Endothelial cell of umbilical vein (primary cell): ENCODE data around the gene RPP38. TPM values are rescaled to one million over a fixed set of nuclear protein-coding genes. Genes with fewer than 3 reads are reported as not detected.

Experiments
- BruUV-seq: library from RNA; stranded (reverse); fragments of 400-500 nt; replicated peaks from 2 replicates; lab custom pipeline; 2021; lab: Mats Ljungman, UMichigan
- CTCF ChIA-PET: fragments of 300-600, 350-600 bp; sonication (Branson Sonifier 250); formaldehyde crosslinking; loops from one replicate; lab custom pipeline; 2021; ENCODE audit warnings: antibody characterized with exemption, inconsistent platforms; lab: Charles Lee
- POLR2A ChIA-PET: fragments of 300-600, 350-600 bp; sonication (Branson Sonifier 250); formaldehyde crosslinking; loops from one replicate; lab custom pipeline; 2021; ENCODE audit warnings: antibody characterized with exemption, inconsistent platforms; lab: Charles Lee
- DNase-seq: peaks from one replicate; pipeline ENCODE4 v3.0.0-alpha.2; 2011; ENCODE audit warnings: low read depth, low spot score
- FAIRE-seq: peaks from 2 replicates; lab custom pipeline; 2011; peaks lifted over from hg19 to GRCh38; lab: Jason Lieb, UNC
- H2AFZ ChIP-seq: 2 replicates; pipeline ENCODE4 v1.6.0; 2012; ENCODE audit warnings: low read depth, low read length, control low read depth, inconsistent platforms
- H3K27ac ChIP-seq: 2 replicates; pipeline ENCODE4 v1.5.1; 2011; ENCODE audit warnings: low read depth, mild to moderate bottlenecking, control low read depth, low read length, moderate library complexity; ENCODE audit not compliant: insufficient read depth
- H3K27me3 ChIP-seq, 2 experiments: 2 replicates each; pipeline versions ENCODE4 v1.6.0 to v1.6.1; 2011; ENCODE audit warnings: low read length in 2 of 2, mixed read lengths in 1 of 2; ENCODE audit not compliant: control insufficient read depth in 2 of 2, insufficient read depth in 2 of 2
- H3K36me3 ChIP-seq, 2 experiments: 2 replicates in 1 of 2; 3 replicates in 1 of 2; pipeline ENCODE4 v1.5.1; 2011; ENCODE audit warnings: low read length in 2 of 2, mild to moderate bottlenecking in 1 of 2, moderate library complexity in 1 of 2; ENCODE audit not compliant: control insufficient read depth in 2 of 2, insufficient read depth in 2 of 2; ENCODE audit errors: extremely low read depth in 1 of 2
- H3K4me1 ChIP-seq: 3 replicates; pipeline ENCODE4 v1.5.1; 2011; ENCODE audit warnings: mild to moderate bottlenecking, low read length; ENCODE audit not compliant: control insufficient read depth, insufficient read depth; ENCODE audit errors: extremely low read depth
- H3K4me2 ChIP-seq: 2 replicates; pipeline ENCODE4 v1.6.1; 2011; ENCODE audit warnings: low read length, control low read depth, mixed read lengths; ENCODE audit not compliant: insufficient read depth
- H3K4me3 ChIP-seq, 3 experiments: fragments of 200-600 bp in 1 of 3; sonication (generic), shearing (Covaris generic) in 1 of 3; replicated peaks in 1 of 3; 2 replicates each; pipeline ENCODE4 v1.5.1; 2011 to 2016; ENCODE audit warnings: control low read depth in 3 of 3, low read length in 3 of 3, mild to moderate bottlenecking in 2 of 3, inconsistent platforms in 1 of 3, low read depth in 1 of 3, moderate library complexity in 1 of 3; ENCODE audit not compliant: insufficient read depth in 1 of 3
- H3K79me2 ChIP-seq: 2 replicates; pipeline ENCODE4 v1.6.0; 2012; ENCODE audit warnings: low read length, inconsistent platforms; ENCODE audit not compliant: control insufficient read depth, insufficient read depth
- H3K9ac ChIP-seq: replicated peaks from 2 replicates; pipeline ENCODE3; 2011; ENCODE audit warnings: low read length, control low read depth; ENCODE audit not compliant: insufficient read depth; ENCODE audit errors: extremely low read depth
- H3K9me1 ChIP-seq: replicated peaks from 3 replicates; pipeline ENCODE4 v1.6.0; 2011; ENCODE audit warnings: mild to moderate bottlenecking, low read length; ENCODE audit not compliant: control insufficient read depth, insufficient read depth; ENCODE audit errors: extremely low read depth
- H3K9me3 ChIP-seq: replicated peaks from 2 replicates; pipeline ENCODE4 v1.5.1; 2012; ENCODE audit warnings: low read length, inconsistent platforms; ENCODE audit not compliant: control insufficient read depth, insufficient read depth
- H4K20me1 ChIP-seq: replicated peaks from 2 replicates; pipeline ENCODE3; 2011; ENCODE audit warnings: mild to moderate bottlenecking, low read length; ENCODE audit not compliant: control insufficient read depth, insufficient read depth; ENCODE audit errors: extremely low read depth
- CTCF ChIP-seq, 2 donors: IDR thresholded peaks; 1 replicate in 1 of 2; 2 replicates in 1 of 2; pipeline ENCODE4 v1.5.1; 2011; ENCODE audit warnings: low read length in 2 of 2, mild to moderate bottlenecking in 2 of 2, moderate library complexity in 2 of 2, control low read depth in 1 of 2, inconsistent platforms in 1 of 2, low read depth in 1 of 2; ENCODE audit not compliant: insufficient read depth in 1 of 2; ENCODE audit errors: extremely low read depth in 1 of 2
- EZH2 ChIP-seq: IDR thresholded peaks from 2 replicates; pipeline ENCODE4 v1.6.1; 2012; ENCODE audit warnings: borderline replicate concordance, low read depth, mild to moderate bottlenecking, moderate library complexity, low read length, inconsistent platforms; ENCODE audit not compliant: severe bottlenecking
- FOS ChIP-seq: IDR thresholded peaks from 2 replicates; pipeline ENCODE4 v1.6.1; 2011; ENCODE audit warnings: mild to moderate bottlenecking, low read length, moderate library complexity, borderline replicate concordance; ENCODE audit not compliant: insufficient read depth
- GATA2 ChIP-seq: IDR thresholded peaks from 2 replicates; pipeline ENCODE4 v1.7.0; 2011; ENCODE audit warnings: low read depth, mild to moderate bottlenecking, moderate library complexity, mixed read lengths, low read length; ENCODE audit not compliant: insufficient read length, insufficient read depth
- JUN ChIP-seq: IDR thresholded peaks from 2 replicates; pipeline ENCODE4 v1.6.1; 2011; ENCODE audit warnings: borderline replicate concordance, low read depth; ENCODE audit not compliant: insufficient read length, insufficient read depth
- MAX ChIP-seq: IDR thresholded peaks from 2 replicates; pipeline ENCODE4 v1.6.1; 2011; ENCODE audit not compliant: insufficient read depth, insufficient read length
- MYC ChIP-seq: IDR thresholded peaks from one replicate; pipeline ENCODE4 v1.6.1; 2011; ENCODE audit warnings: mild to moderate bottlenecking, low read depth, low read length
- POLR2A ChIP-seq: IDR thresholded peaks from 2 replicates; pipeline ENCODE4 v1.6.1; 2012; ENCODE audit warnings: low read depth, mild to moderate bottlenecking, control low read depth, low read length
- POLR2AphosphoS5 ChIP-seq: IDR thresholded peaks from 2 replicates; pipeline ENCODE4 v1.6.1; 2012; ENCODE audit warnings: low read depth, mild to moderate bottlenecking, control low read depth, low read length, moderate library complexity; ENCODE audit not compliant: insufficient read depth
- dilution Hi-C: fragments of 300-500 bp; cut with MboI; formaldehyde crosslinking; loops from one replicate; pipeline ENCODE4 v1.15.0; 2019; ENCODE audit warnings: low sequenced_read_pairs; ENCODE audit not compliant: extremely low pct_ligation_motif_present
- intact Hi-C: fragments of 100-400 bp; cut with micrococcal nuclease; formaldehyde crosslinking; loops from one replicate; pipeline ENCODE4 v1.10.0; 2022
- polyA plus RNA-seq, 4 experiments: library from polyadenylated mRNA; depleted of rRNA in 3 of 4; stranded (reverse) in 3 of 4; unstranded in 1 of 4; fragments of >200 nt; gene quantifications; 2 replicates each; pipeline versions ENCODE4 v1.2.1 to v1.2.3, GENCODE V29; 2011 to 2012; ENCODE audit warnings: missing spikeins in 1 of 4
- total RNA-seq: library from RNA; stranded (reverse); gene quantifications from 2 replicates; pipeline ENCODE4 v1.2.3, GENCODE V29; 2021

RPP38 gene
- total and polyA plus RNA-seq, 2 donors (not counting 3 experiments of a cell fraction or from before 2014, with no cell fraction given): 9.0 to 10.6 TPM

GRCh38 chr10:15149042-15149771 is 52.1 kb downstream of the RPP38 start:
- no peak for FAIRE-seq
- Histone ChIP-seq H3K36me3 (no peaks in the 10 kb centered on the region), H3K4me1 (peaks cover 23% of the 10 kb centered on the region), H3K27ac (no peak overlapping the region), H3K27me3 (no peaks in the 10 kb centered on the region), H3K4me2 (no peak overlapping the region), H3K9me1 (no peaks in the 10 kb centered on the region), H3K9ac (no peak overlapping the region), H3K4me3 (no peak overlapping the region), H2AFZ (no peak overlapping the region), H4K20me1 (peaks cover 8% of the 10 kb centered on the region), H3K9me3 (no peaks in the 10 kb centered on the region), H3K79me2 (peaks cover 88% of the 10 kb centered on the region)
- no peak for DNase-seq
- dilution Hi-C loops (no loop called here), intact Hi-C loops (loop anchor here (5.0 kb wide), 1 partner anchor 223 kb away; the partner anchor contains the start of gene FAM171A1)
- POLR2A ChIA-PET: no interaction called here
- TF ChIP-seq MYC (no peak), FOS (no peak), MAX (no peak), POLR2AphosphoS5 (no peak), EZH2 (no peak), GATA2 (no peak), JUN (no peak), CTCF (IDR thresholded peaks at IDR 0.05; ENCODE audit: extremely low read depth in 1 of 2, insufficient read depth in 1 of 2, low read depth in 1 of 2, low read length in 2 of 2) (no peak), POLR2A (no peak)
- no TSS peak for BruUV-seq
- CTCF ChIA-PET: interaction anchor here (0.7 to 1.9 kb wide), 4 partner anchors 9 to 18 kb away, joined by 3 to 5 read pairs (median 4); no protein-coding TSS in a partner anchor
